ENCODE measurements around the gene BRAF. TPM values are rescaled to one million over a fixed set of nuclear protein-coding genes. Genes with fewer than 3 reads are reported as not detected.

BRAF gene
- total RNA-seq = 23.8 and 25.6 TPM in 2 replicates

DNA sequence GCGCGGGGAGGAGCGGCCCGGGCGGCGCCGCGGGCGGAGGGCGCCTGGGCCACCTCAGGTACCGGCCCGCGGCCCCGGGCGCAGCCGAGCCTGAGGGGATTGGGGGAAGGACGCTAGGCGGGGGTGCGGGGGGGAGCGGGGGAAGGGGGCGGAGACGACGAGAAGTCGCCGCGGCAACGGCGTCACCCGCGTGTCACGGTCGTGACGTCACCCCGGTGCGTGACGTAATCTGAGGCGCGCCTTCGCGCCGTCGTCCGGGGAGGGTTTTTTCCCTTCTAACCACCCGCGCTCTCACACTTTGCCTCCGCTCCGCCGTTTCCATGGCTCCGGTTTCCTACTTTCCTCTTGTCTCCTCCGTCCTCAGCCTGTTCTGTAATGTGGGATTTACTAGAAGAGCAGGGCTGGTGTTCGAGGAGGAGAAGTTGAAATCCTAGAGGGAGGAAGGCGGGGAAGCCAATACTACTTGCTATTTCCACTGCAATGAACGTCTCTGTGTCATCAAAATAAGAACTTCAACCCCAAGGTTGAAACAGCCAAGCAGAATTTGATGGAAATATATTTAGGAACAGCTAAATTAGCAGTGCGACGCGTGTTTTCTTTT is at the start of gene BRAF:
Gene BRAF, minus strand, starts transcription at position 109 of the 601 bp plus-strand sequence. CDS start 226 bp downstream, outside the sequence.

DNA sequence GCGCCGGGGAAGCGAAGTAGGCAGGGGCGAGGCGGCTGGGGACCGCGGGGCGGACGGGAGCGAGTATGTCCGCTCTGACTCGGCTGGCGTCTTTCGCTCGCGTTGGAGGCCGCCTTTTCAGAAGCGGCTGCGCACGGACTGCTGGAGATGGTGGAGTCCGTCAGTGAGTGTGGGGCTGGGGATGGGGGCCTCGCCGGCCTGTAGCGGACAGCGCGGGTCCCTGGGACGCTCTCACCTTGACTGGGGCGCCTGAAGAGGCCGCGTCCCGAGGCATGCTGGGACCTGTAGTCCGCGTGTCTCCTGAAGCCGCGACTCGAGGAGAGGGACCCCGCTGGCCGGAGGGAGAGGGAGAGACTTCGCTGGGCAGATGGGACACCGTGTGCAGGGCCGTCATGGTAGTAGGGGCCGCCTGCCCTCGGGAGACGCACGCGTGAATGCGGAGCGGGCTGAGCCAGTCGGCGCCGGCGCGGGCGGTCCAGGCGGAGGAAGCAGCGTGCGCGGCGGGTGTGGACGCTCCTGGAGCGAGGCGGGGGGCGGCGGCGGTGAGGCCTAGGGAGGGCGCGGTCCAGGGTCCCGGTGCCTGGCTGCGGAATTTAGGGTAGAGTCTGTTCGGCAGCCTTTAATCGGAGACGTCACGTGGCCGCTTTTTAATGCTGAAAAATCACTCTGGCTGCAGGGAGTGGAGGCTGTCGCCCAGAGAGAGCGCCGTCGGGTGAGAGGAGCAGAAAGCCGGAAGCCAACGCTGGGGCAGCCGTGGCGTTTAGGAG is 227.9 kb downstream of the BRAF start, which contains the start of gene NDUFB2:
Gene NDUFB2, plus strand, starts transcription at position 29 of the 767 bp plus-strand sequence. Its CDS starts 37 bp downstream, at position 66.

DNA sequence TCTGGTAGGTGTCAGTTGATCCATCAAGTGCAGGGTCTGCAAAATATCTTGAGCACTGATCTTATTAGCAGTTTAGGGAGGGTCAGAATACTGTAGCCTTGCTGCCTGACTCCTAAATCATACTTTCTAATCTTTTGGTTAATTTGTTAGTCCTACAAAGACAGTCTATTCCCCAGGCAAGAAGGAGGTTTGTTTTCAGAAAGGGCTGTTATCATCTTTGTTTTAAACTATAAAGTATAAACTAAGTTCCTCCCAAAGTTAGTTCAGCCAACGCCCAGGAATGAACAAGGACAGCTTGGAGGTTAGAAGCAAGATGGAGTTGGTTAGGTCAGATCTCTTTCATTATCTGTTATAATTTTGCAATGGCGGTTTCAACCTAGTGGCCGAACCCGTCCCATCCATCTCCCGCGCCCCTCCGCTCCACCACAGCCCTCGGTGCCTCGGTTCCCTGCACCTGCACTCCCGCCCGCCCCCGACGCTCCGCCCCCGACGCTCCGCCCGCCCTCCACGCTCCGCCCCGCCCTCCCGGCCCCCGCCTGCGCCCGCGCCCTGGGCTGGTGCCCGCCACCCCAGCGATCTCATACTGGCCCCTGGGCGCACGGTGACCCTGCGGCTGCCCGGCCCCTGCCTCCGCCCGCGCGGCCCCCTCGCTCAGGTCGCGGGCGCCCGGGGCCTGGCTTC is 252.2 kb downstream of the BRAF start, which contains the start of gene ADCK2:
Gene ADCK2, plus strand, starts transcription at position 564 of the 681 bp plus-strand sequence. CDS start 386 bp downstream, outside the sequence.

Other genes starting within 250 kb of the BRAF start
- 69.1 and 170 TPM in 2 replicates for gene NDUFB2, start 228.2 kb downstream of the BRAF start, total RNA-seq
- 23.0 and 36.2 TPM in 2 replicates for gene MRPS33, start 90.0 kb upstream of the BRAF start, total RNA-seq
- under 0.01 TPM in 1 of 2 replicates, not detected in the other for gene TMEM178B, start 149.1 kb upstream of the BRAF start, total RNA-seq

Data from smooth muscle cell of trachea (primary cell).